GM12878 (cell line): ENCODE measurements around the gene GIPC3. TPM values are rescaled to one million over a fixed set of nuclear protein-coding genes. Genes with fewer than 3 reads are reported as not detected.

Source experiments
- ATAC-seq: fragments of 200-7000 bp; cut with Tn5 transposase; 3 replicates; pipeline ENCODE4 v1.9.1; 2020; ENCODE audit warnings: mild to moderate bottlenecking, moderate library complexity
- BruUV-seq: library from RNA; stranded (reverse); fragments of 400-500 nt; replicated peaks from 2 replicates; lab custom pipeline; 2021; lab: Mats Ljungman, UMichigan
- CTCF ChIA-PET: fragments of 300-600 bp; sonication (Branson Sonifier 250); formaldehyde crosslinking; extraction: SDS; loops from one replicate; lab custom pipeline; 2021; ENCODE audit warnings: inconsistent platforms; lab: Yijun Ruan, JAX
- POLR2A ChIA-PET: fragments of 350-600 bp; formaldehyde crosslinking; extraction: SDS; loops from one replicate; lab custom pipeline; 2021; ENCODE audit warnings: inconsistent platforms; lab: Charles Lee
- RAD21 ChIA-PET: fragments of 300-600 bp; sonication (Branson Sonifier 250); formaldehyde crosslinking; loops from one replicate; lab custom pipeline; 2023; ENCODE audit warnings: antibody characterized with exemption; ENCODE audit not compliant: unreplicated experiment; lab: Charles Lee
- SMC1A ChIA-PET: fragments of 300-600 bp; sonication (Branson Sonifier 250); formaldehyde crosslinking; loops from one replicate; lab custom pipeline; 2023; ENCODE audit not compliant: unreplicated experiment, uncharacterized antibody; lab: Charles Lee
- DNase-seq: peaks from one replicate; pipeline ENCODE4 v3.0.0-alpha.2; 2011; ENCODE audit warnings: low read depth, low spot score
- FAIRE-seq: peaks from 3 replicates; lab custom pipeline; 2011; peaks lifted over from hg19 to GRCh38; lab: Jason Lieb, UNC
- H2AFZ ChIP-seq: 2 replicates; pipeline ENCODE4 v1.6.0; 2011; ENCODE audit warnings: low read depth, low read length, control low read depth; ENCODE audit not compliant: control insufficient read depth
- H3K27ac ChIP-seq: 2 replicates; pipeline ENCODE4 v1.5.1; 2011; ENCODE audit warnings: control low read depth; ENCODE audit not compliant: control insufficient read depth, insufficient read depth
- H3K27me3 ChIP-seq, 2 experiments: replicated peaks in 1 of 2; 2 replicates each; pipeline versions ENCODE4 v1.6.0 to v1.6.1; 2011; ENCODE audit warnings: low read length in 1 of 2; ENCODE audit not compliant: control insufficient read depth in 2 of 2, insufficient read depth in 2 of 2
- H3K36me3 ChIP-seq, 2 experiments: 2 replicates each; pipeline ENCODE4 v1.5.1; 2011; ENCODE audit warnings: low read length in 1 of 2; ENCODE audit not compliant: control insufficient read depth in 2 of 2, insufficient read depth in 2 of 2
- H3K4me1 ChIP-seq: 2 replicates; pipeline ENCODE4 v1.6.1; 2011; ENCODE audit warnings: mild to moderate bottlenecking, low read length, moderate library complexity, mixed read lengths; ENCODE audit not compliant: control insufficient read depth, insufficient read depth
- H3K4me2 ChIP-seq: 2 replicates; pipeline ENCODE4 v1.6.0; 2011; ENCODE audit warnings: control low read depth; ENCODE audit not compliant: control insufficient read depth, insufficient read depth
- H3K4me3 ChIP-seq: fragments of 200-600 bp; sonication (generic); 2 replicates; pipeline ENCODE4 v1.5.1; 2016
- H3K79me2 ChIP-seq: 2 replicates; pipeline ENCODE4 v1.6.0; 2011; ENCODE audit warnings: low read length; ENCODE audit not compliant: control insufficient read depth, insufficient read depth
- H3K9ac ChIP-seq: 2 replicates; pipeline ENCODE4 v1.8.0; 2011; ENCODE audit warnings: low read length, control low read depth, mixed read lengths; ENCODE audit not compliant: control insufficient read depth, insufficient read depth
- H3K9me3 ChIP-seq: replicated peaks from 3 replicates; pipeline ENCODE4 v1.5.1; 2011; ENCODE audit warnings: mild to moderate bottlenecking, low read length; ENCODE audit not compliant: control insufficient read depth, insufficient read depth
- H4K20me1 ChIP-seq: 2 replicates; pipeline ENCODE4 v1.6.0; 2011; ENCODE audit not compliant: control insufficient read depth, insufficient read depth
- ATF7 ChIP-seq: fragments of 450-650 bp; IDR thresholded peaks from 2 replicates; pipeline ENCODE4 v1.6.1; 2016; ENCODE audit warnings: low read depth, mild to moderate bottlenecking
- FOS ChIP-seq: IDR thresholded peaks from 3 replicates; pipeline ENCODE4 v1.6.1; 2011; ENCODE audit warnings: borderline replicate concordance; ENCODE audit not compliant: insufficient read length; ENCODE audit errors: extremely low read depth
- HCFC1 ChIP-seq: fragments of 150-350 bp; IDR thresholded peaks from 2 replicates; pipeline ENCODE4 v1.6.1; 2014; ENCODE audit warnings: low read length
- HDAC6 ChIP-seq: fragments of 200-600 bp; sonication (generic); IDR thresholded peaks from one replicate; pipeline ENCODE4 v1.8.0; 2017; ENCODE audit warnings: antibody characterized with exemption; ENCODE audit not compliant: unreplicated experiment
- HDGF ChIP-seq: fragments of 450-650 bp; IDR thresholded peaks from 2 replicates; pipeline ENCODE4 v1.6.1; 2016; ENCODE audit warnings: antibody characterized with exemption
- MYB ChIP-seq: fragments of 150-350 bp; IDR thresholded peaks from 2 replicates; pipeline ENCODE4 v1.6.1; 2014; ENCODE audit warnings: mild to moderate bottlenecking, low read depth, low read length, borderline replicate concordance
- MYC ChIP-seq: IDR thresholded peaks from 2 replicates; pipeline ENCODE4 v1.6.1; 2011; ENCODE audit warnings: mild to moderate bottlenecking, low read length, moderate library complexity, inconsistent platforms; ENCODE audit not compliant: insufficient read depth, insufficient replicate concordance, insufficient read length, severe bottlenecking
- PML ChIP-seq: IDR thresholded peaks from 2 replicates; pipeline ENCODE4 v1.6.1; 2012; ENCODE audit warnings: low read length, inconsistent platforms
- RBBP5 ChIP-seq: fragments of 200-600 bp; sonication (generic); conservative IDR thresholded peaks from 2 replicates; pipeline ENCODE4 v1.6.1; 2016
- YBX1 ChIP-seq: fragments of 450-650 bp; IDR thresholded peaks from 2 replicates; pipeline ENCODE4 v1.6.1; 2016; ENCODE audit warnings: antibody characterized with exemption
- YY1 ChIP-seq: IDR thresholded peaks from 2 replicates; pipeline ENCODE4 v1.6.1; 2011; ENCODE audit warnings: low read depth, mild to moderate bottlenecking, low read length
- ZNF622 ChIP-seq: fragments of 450-650 bp; IDR thresholded peaks from 2 replicates; pipeline ENCODE4 v1.6.1; 2017; ENCODE audit warnings: mild to moderate bottlenecking, inconsistent platforms
- WGBS: methylation state at CpG from one replicate; pipeline ENCODE4 v1.1.6; 2016; ENCODE audit warnings: low lambda C conversion rate; ENCODE audit not compliant: insufficient replicate concordance, insufficient coverage; ENCODE audit errors: missing lambda C conversion rate; 5-methylcytosine and 5-hydroxymethylcytosine counted together
- in situ Hi-C: fragments of 300-500 bp; cut with MboI; formaldehyde crosslinking; loops from 9 replicates; pipeline ENCODE4 v1.14.3; 2018; ENCODE audit warnings: mixed read lengths
- intact Hi-C: fragments of 100-400 bp; cut with micrococcal nuclease; formaldehyde crosslinking; loops from one replicate; pipeline ENCODE4 v1.14.2; 2022; ENCODE audit not compliant: unreplicated experiment
- polyA plus RNA-seq, 11 experiments: library from polyadenylated mRNA; depleted of rRNA in 4 of 11; unstranded in 6 of 11; stranded (reverse) in 5 of 11; fragments of >200 nt; fragmentation: Nextera tagmentation in 4 of 11; fragmentation: Illumina TruSeq in 1 of 11; extraction: Ambion mirVana in 4 of 11; extraction: Trizol in 1 of 11; gene quantifications; 1 replicate in 1 of 11; 2 replicates in 10 of 11; pipeline versions ENCODE4 v1.2.1 to v1.2.3, GENCODE V29; 2011 to 2016; ENCODE audit warnings: inconsistent platforms in 2 of 11, missing spikeins in 2 of 11, low read depth in 1 of 11
- total RNA-seq, 4 experiments: library from RNA; depleted of rRNA in 3 of 4; stranded (reverse); fragments of >200 nt in 3 of 4; fragmentation: Illumina TruSeq in 1 of 4; extraction: Trizol in 1 of 4; gene quantifications; 2 replicates each; pipeline versions ENCODE4 v1.2.1 to v1.2.3, GENCODE V29; 2013 to 2021
- TF ChIP-seq, protein P1 (sequence below): fragments of 450-650 bp; formaldehyde crosslinking; IDR thresholded peaks from 2 replicates; pipeline ENCODE4 v1.4.0; 2020; ENCODE audit warnings: mild to moderate bottlenecking, moderate library complexity
- TF ChIP-seq, protein P2 (sequence below): fragments of 450-650 bp; IDR thresholded peaks from 2 replicates; pipeline ENCODE4 v1.6.1; 2018; ENCODE audit warnings: mild to moderate bottlenecking, low read depth, moderate library complexity; ENCODE audit not compliant: partially characterized antibody
- TF ChIP-seq, protein P3 (sequence below): fragments of 450-650 bp; IDR thresholded peaks from 2 replicates; pipeline ENCODE4 v1.6.1; 2017; ENCODE audit warnings: mild to moderate bottlenecking, moderate library complexity

The GIPC3 gene
- total and polyA plus RNA-seq, 10 of the 15 experiments (the other 5 are each of a cell fraction or from before 2014, with no cell fraction given), result not detected

DNA sequence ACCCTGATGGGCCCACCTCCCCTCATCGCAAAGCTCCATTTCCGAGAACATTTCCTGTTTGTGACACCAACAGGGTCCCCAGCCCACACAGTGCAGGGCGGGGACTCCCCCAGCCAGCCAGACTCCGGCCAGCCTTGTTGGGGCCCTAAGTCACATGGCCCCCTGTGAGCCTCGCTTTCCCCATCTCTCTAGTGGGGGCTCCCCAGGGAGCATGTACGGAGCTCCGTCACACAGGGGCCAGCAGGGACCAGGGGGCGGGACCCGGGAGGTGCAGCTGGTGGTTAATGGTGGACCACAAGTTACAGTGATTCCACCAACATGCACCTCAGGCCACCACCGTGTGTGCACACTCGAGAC lies 19.7 kb downstream of the GIPC3 start:
- Histone ChIP-seq H3K27ac (no peak overlapping the region), H2AFZ (peak overlapping the region; percentile 28), H3K4me2 (peak overlapping the region; percentile 15; the same call in 1 of the 2 replicates), H3K9ac (no peak overlapping the region), H3K36me3 (no peaks in the 10 kb centered on the region), H4K20me1 (no peaks in the 10 kb centered on the region), H3K79me2 (no peaks in the 10 kb centered on the region), H3K4me1 (peaks cover 12% of the 10 kb centered on the region), H3K27me3 (no peaks in the 10 kb centered on the region), H3K4me3 (no peak overlapping the region), H3K9me3 (no peaks in the 10 kb centered on the region)
- intact Hi-C loops, result loop anchor here (5.0 kb wide), 1 partner anchor 33 kb away; the partner anchor contains the start of gene HMG20B
- no TSS peak for BruUV-seq
- WGBS, result under 1% methylated on average over 11 of the region's 11 CpGs
- CTCF ChIA-PET, result interaction anchor here (1.5 kb wide), 2 partner anchors 18 to 60 kb away, joined by 3 to 4 read pairs; no protein-coding TSS in a partner anchor
- POLR2A ChIA-PET, result interaction anchor here (1.3 kb wide), 1 partner anchor 14 kb away, joined by 3 read pairs; no protein-coding TSS in a partner anchor
- RAD21 ChIA-PET, result interaction anchor here (0.6 to 1.4 kb wide), 3 partner anchors 16 to 59 kb away, joined by 3 read pairs; no protein-coding TSS in a partner anchor
- in situ Hi-C loops, result no loop called here
- FAIRE-seq (no peak), DNase-seq (peak; percentile 11), ATAC-seq (peak; percentile 68)
- SMC1A ChIA-PET, result no interaction called here
- TF ChIP-seq, protein P1, sequence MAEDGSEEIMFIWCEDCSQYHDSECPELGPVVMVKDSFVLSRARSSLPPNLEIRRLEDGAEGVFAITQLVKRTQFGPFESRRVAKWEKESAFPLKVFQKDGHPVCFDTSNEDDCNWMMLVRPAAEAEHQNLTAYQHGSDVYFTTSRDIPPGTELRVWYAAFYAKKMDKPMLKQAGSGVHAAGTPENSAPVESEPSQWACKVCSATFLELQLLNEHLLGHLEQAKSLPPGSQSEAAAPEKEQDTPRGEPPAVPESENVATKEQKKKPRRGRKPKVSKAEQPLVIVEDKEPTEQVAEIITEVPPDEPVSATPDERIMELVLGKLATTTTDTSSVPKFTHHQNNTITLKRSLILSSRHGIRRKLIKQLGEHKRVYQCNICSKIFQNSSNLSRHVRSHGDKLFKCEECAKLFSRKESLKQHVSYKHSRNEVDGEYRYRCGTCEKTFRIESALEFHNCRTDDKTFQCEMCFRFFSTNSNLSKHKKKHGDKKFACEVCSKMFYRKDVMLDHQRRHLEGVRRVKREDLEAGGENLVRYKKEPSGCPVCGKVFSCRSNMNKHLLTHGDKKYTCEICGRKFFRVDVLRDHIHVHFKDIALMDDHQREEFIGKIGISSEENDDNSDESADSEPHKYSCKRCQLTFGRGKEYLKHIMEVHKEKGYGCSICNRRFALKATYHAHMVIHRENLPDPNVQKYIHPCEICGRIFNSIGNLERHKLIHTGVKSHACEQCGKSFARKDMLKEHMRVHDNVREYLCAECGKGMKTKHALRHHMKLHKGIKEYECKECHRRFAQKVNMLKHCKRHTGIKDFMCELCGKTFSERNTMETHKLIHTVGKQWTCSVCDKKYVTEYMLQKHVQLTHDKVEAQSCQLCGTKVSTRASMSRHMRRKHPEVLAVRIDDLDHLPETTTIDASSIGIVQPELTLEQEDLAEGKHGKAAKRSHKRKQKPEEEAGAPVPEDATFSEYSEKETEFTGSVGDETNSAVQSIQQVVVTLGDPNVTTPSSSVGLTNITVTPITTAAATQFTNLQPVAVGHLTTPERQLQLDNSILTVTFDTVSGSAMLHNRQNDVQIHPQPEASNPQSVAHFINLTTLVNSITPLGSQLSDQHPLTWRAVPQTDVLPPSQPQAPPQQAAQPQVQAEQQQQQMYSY, result no peak
- TF ChIP-seq, protein P2, sequence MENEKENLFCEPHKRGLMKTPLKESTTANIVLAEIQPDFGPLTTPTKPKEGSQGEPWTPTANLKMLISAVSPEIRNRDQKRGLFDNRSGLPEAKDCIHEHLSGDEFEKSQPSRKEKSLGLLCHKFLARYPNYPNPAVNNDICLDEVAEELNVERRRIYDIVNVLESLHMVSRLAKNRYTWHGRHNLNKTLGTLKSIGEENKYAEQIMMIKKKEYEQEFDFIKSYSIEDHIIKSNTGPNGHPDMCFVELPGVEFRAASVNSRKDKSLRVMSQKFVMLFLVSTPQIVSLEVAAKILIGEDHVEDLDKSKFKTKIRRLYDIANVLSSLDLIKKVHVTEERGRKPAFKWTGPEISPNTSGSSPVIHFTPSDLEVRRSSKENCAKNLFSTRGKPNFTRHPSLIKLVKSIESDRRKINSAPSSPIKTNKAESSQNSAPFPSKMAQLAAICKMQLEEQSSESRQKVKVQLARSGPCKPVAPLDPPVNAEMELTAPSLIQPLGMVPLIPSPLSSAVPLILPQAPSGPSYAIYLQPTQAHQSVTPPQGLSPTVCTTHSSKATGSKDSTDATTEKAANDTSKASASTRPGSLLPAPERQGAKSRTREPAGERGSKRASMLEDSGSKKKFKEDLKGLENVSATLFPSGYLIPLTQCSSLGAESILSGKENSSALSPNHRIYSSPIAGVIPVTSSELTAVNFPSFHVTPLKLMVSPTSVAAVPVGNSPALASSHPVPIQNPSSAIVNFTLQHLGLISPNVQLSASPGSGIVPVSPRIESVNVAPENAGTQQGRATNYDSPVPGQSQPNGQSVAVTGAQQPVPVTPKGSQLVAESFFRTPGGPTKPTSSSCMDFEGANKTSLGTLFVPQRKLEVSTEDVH, result no peak
- no peak for TF ChIP-seq MYC
- TF ChIP-seq HDAC6, result no peak
- TF ChIP-seq YY1, result 0 out of 2 replicates have a peak, but pooled peaks have one; percentile 18
- no peak for TF ChIP-seq RBBP5
- TF ChIP-seq, protein P3, sequence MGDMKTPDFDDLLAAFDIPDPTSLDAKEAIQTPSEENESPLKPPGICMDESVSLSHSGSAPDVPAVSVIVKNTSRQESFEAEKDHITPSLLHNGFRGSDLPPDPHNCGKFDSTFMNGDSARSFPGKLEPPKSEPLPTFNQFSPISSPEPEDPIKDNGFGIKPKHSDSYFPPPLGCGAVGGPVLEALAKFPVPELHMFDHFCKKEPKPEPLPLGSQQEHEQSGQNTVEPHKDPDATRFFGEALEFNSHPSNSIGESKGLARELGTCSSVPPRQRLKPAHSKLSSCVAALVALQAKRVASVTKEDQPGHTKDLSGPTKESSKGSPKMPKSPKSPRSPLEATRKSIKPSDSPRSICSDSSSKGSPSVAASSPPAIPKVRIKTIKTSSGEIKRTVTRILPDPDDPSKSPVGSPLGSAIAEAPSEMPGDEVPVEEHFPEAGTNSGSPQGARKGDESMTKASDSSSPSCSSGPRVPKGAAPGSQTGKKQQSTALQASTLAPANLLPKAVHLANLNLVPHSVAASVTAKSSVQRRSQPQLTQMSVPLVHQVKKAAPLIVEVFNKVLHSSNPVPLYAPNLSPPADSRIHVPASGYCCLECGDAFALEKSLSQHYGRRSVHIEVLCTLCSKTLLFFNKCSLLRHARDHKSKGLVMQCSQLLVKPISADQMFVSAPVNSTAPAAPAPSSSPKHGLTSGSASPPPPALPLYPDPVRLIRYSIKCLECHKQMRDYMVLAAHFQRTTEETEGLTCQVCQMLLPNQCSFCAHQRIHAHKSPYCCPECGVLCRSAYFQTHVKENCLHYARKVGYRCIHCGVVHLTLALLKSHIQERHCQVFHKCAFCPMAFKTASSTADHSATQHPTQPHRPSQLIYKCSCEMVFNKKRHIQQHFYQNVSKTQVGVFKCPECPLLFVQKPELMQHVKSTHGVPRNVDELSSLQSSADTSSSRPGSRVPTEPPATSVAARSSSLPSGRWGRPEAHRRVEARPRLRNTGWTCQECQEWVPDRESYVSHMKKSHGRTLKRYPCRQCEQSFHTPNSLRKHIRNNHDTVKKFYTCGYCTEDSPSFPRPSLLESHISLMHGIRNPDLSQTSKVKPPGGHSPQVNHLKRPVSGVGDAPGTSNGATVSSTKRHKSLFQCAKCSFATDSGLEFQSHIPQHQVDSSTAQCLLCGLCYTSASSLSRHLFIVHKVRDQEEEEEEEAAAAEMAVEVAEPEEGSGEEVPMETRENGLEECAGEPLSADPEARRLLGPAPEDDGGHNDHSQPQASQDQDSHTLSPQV, result no peak
- TF ChIP-seq YBX1, result no peak
- TF ChIP-seq MYB, result no peak
- TF ChIP-seq HDGF, result no peak
- TF ChIP-seq FOS, result no peak
- TF ChIP-seq PML, result no peak
- TF ChIP-seq ZNF622, result no peak
- TF ChIP-seq HCFC1, result no peak
- TF ChIP-seq ATF7, result no peak
